ENCODE results near the gene CFAP157.

DNA sequence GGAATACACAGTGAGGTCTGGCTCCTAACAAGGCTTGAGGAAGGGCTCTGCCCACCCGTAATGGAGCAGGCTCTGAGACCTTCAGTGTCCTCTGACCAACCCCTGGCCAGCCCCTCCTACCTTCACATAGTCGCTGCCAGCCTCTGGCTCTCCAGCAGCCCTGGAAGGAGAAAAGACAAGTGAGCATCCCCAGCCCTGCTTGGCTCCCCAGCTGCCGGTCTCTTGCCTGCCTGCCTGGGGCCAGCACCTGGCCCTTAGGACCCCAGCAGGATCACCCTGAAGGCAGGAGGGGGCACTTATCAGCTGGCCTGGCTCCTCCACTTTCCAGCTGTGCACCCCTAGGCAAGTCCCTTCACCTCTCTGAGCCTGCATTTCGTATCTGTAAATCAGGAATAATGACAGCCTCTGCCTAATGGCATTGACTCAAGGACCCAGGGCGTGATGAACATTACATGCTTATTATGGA is 54.7 kb downstream of the CFAP157 start:
- TF ChIP-seq CHD2 (IDR thresholded peaks at IDR 0.05; ENCODE audit: low read length, partially characterized antibody) = no peak
- TF ChIP-seq GABPA (IDR thresholded peaks at IDR 0.05; ENCODE audit: low read depth) = no peak
- no peak for TF ChIP-seq FOSL2 (IDR thresholded peaks at IDR 0.05; ENCODE audit: borderline replicate concordance, low read depth)
- TF ChIP-seq, protein P1, sequence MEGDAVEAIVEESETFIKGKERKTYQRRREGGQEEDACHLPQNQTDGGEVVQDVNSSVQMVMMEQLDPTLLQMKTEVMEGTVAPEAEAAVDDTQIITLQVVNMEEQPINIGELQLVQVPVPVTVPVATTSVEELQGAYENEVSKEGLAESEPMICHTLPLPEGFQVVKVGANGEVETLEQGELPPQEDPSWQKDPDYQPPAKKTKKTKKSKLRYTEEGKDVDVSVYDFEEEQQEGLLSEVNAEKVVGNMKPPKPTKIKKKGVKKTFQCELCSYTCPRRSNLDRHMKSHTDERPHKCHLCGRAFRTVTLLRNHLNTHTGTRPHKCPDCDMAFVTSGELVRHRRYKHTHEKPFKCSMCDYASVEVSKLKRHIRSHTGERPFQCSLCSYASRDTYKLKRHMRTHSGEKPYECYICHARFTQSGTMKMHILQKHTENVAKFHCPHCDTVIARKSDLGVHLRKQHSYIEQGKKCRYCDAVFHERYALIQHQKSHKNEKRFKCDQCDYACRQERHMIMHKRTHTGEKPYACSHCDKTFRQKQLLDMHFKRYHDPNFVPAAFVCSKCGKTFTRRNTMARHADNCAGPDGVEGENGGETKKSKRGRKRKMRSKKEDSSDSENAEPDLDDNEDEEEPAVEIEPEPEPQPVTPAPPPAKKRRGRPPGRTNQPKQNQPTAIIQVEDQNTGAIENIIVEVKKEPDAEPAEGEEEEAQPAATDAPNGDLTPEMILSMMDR (IDR thresholded peaks at IDR 0.05) = no peak
- no peak for TF ChIP-seq EZH2phosphoT487 (IDR thresholded peaks at IDR 0.05; ENCODE audit: borderline replicate concordance, low read depth)
